ENCODE measurements around the gene FER.
"Not testable (repeated sequence)": the region's sequence is repeated elsewhere in the genome, so short reads cannot be mapped to it uniquely, and the experiment has no call there.

FER gene

DNA sequence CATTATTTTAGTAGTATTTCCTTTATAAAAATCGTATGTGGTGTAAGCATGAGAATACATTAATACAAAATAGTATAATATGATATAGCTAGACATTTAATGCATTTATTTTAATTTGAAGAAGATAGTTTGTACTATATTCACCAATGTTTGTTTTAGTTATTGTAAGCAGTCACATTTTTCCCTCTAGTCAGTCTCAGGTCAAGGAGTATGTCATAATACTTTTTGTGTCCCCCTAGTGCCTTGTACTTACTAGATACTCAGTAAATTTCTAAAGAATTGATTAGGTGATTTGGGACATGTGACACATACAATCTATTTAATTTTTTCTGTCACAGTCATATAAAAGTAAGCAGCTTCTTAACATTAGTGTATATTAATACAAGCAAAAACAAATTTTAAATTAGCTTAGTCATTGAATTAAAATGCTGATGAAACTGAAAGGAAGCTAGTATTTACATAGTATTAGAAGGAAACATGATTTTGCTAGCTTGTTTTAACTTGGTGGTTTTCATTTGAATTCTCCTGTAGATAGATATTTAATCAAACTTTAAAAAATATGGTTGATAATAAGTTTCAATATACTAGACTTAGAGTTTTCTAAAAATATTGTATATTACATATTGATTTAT is 242.2 kb downstream of the FER start:
- no peak for DNase-seq

DNA sequence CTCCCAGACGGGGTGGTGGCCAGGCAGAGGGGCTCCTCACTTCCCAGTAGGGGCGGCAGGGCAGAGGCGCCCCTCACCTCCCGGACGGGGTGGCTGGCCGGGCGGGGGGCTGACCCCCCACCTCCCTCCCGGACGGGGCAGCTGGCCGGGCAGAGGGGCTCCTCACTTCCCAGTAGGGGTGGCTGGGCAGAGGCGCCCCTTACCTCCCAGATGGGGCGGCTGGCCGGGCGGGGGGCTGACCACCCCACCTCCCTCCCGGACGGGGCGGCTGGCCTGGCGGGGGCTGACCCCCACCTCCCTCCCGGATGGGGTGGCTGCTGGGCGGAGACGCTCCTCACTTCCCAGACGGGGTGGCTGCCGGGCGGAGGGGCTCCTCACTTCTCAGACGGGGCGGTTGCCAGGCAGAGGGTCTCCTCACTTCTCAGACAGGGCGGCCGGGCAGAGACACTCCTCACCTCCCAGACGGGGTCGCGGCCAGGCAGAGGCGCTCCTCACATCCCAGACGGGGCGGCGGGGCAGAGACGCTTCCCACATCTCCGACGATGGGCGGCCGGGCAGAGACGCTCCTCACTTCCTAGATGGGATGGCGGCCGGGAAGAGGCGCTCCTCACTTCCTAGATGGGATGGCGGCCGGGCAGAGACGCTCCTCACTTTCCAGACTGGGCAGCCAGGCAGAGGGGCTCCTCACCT is 244.8 kb downstream of the FER start:
- not testable (repeated sequence) for DNase-seq

DNA sequence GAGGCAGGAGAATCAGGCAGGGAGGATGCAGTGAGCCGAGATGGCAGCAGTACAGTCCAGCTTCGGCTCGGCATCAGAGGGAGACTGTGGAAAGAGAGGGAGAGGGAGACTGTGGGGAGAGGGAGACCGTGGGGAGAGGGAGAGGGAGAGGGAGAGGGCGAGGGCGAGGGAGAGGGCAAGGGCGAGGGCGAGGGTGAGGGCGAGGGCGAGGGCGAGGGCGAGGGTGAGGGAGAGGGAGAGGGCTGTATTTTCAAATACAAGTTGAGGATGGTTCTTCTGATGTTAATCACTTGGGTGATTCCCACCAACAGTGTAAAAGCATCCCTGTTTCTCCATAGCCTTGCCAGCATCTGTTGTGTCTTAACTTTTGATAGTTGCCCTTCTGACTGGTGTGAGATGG is 245.7 kb downstream of the FER start:
- DNase-seq = not testable (repeated sequence)

DNA sequence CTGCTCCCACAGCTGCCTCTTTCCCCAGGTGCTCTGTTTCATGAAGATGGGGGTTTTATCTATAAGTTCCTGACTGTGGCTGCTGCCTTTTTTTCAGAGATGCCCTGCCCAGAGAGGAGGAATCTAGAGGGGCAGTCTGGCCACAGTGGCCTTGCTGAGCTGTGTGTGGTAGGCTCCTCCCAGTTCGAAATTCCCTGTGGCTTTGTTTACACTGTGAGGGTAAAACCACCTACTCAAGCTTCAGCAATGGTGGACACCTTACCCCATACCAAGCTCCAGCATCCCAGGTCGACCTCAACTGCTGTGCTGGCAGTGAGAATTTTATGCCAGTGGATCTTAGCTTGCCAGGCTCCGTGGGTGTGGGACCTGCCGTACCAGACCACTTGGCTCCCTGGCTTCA is 250.0 kb downstream of the FER start:
- DNase-seq = no peak

DNA sequence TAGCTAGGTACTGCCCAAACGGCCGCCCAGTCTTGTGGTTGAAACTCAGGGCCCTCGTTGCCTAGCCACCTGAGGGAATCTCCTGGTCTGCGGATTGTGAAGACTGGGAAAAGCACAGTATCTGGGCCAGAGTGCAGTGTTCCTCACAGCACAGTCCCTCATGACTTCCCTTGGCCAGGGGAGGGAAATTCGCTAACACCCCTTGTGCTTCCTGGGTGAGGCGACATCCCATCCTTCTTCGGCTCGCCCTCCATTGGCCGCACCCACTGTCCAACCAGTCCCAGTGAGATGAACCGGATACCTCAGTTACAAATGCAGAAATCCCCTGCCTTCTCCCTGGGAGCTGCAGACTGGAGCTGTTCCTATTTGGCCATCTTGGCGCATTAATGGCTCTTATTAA is 250.5 kb downstream of the FER start:
- DNase-seq = no peak

DNA sequence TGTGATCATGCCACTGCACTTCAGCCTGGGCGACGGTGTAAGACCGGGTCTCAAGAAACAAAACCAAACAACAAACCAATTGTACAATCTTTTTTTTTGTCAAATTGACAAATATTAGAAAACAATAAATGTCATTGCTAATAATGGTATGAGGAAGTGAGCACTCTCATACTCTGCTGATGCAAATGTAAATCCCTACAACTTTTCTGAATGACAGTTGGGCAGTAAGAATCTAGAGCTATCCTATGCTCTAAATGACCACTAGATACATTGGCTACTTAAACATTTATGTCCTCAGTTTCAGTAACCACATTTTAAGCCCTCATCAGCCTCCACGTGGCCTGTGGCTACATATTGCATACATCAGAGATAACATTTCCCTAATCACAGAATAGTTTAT is 256.2 kb downstream of the FER start:
- DNase-seq = no peak

DNA sequence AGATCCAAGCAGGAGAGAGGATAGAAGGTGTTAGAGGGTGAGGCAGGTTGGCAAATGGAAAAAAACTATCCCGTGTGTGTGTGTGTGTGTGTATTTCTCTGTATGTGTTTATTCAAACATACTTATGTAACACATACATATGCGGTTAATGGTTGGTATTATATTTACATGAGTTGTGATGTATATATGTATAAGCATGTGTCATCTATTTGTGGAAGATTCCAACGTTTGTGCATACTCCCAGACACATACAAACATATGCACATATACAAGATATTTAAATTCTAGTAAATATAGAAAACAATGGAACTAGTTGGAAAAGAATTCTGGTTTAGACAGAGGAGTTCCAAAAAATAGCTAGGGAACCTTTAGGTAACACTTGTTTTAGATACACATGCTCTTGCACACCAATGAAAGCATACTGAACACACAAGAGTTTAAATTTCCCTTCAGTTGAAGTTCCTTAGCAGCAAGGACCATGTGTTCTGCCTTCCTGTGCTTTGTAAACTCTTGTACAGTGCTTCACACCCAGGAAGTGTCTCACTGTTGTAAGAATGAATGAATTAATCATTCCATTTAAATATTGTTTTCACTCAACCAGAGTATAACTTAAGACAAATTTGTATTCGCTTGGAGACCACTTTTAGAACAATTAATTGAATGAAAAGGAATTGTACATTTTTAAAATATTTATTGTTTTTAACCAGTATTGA is 257.8 kb downstream of the FER start:
- DNase-seq = no peak

DNA sequence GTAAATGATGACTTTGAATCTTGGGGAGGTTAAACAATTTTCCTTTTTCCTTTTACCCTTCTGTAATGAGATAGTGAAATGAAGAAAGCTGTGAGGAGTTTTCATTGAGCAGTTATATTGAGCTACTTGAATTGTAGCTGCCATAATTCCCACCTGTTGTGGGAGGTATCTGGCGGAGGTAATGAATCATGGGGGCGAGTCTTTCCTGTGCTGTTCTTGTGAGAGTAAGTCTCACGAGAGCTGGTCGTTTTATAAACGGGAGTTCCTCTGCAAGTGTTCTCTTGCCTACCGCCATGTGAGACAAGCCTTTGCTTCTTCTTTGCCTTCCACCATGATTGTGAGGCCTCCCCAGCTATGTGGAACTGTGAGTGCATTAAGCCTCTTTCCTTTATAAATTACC is 258.4 kb downstream of the FER start:
- DNase-seq = no peak

DNA sequence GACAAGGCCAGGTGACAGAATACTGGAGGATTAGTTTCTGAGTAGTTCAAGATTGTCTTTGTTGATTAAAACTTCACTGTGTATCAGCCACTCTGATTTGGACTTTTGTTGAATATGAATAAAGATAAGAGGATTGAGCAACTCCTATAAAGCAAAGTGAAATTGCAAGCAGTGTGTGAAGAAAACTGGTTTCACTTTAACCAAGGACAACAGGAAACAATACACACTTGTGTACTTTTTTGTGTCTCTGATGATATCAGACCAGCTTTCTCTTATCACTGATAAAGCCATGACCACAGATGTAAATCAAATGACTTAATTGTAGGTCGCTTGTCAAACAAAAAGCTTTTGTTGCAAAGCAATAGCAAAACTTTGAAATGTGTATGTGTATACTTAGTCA is 268.6 kb downstream of the FER start:
- DNase-seq = no peak

DNA sequence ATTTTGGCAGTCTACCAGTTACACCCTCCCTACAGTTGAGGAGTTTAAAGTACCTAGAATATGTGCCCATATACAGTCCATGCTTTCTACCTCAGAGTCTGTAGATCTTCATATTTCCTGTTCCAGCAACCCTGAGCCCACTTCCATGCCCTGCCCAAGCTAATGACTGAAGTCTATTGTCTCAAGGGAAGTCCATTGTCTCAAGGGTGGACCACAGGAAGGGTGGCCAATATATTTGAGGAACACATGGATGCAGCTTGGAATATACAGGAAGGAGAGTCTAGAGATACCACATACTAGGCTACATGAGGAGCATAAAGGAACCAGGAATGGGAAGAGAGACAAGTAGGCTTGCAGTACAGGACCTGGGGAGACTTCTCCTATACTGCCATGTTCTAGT is 274.4 kb downstream of the FER start:
- DNase-seq = no peak

DNA sequence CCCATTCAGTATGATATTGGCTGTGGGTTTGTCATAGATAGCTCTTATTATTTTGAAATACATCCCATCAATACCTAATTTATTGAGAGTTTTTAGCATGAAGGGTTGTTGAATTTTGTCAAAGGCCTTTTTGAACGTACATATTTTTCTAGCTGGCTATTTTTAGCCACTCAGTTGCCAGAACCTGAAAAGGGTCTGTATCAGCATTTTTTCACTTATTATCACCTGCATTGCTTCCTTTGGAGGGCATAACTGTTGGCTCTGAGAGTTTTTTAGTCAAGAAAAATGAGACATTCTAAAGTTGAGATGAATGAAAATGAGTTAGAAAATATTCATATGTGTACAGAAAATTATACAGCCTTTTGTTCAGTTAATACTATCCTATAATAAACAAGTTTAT is 278.0 kb downstream of the FER start:
- not testable (repeated sequence) for DNase-seq

DNA sequence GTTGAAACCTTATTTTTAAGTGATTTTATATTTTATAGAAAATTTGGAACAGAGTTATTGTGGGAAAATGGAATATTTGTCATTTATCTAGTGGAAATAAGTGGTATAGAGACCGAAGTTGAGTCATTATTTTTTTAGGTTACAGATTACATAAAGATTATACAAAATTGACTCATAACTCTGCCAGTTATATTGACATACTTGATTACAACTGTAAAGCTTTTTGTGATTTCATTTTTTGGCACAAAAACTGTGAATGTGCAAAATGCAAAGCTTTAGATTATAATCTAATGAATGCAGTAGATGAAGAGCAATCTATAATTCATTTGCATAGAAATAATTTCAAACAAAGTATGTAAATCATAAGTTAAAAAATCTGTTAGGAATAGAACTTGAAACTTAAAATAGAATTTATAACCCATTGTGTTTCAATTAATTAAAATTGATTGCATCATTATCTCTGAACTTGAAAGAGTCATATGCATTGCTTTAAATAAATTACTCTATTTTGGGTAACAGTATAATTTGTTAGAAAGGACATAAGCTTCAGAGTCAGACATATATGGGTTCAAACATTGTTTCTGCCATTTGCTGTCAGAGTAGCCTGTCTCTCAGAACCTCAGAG is 280.4 kb downstream of the FER start:
- no peak for DNase-seq

DNA sequence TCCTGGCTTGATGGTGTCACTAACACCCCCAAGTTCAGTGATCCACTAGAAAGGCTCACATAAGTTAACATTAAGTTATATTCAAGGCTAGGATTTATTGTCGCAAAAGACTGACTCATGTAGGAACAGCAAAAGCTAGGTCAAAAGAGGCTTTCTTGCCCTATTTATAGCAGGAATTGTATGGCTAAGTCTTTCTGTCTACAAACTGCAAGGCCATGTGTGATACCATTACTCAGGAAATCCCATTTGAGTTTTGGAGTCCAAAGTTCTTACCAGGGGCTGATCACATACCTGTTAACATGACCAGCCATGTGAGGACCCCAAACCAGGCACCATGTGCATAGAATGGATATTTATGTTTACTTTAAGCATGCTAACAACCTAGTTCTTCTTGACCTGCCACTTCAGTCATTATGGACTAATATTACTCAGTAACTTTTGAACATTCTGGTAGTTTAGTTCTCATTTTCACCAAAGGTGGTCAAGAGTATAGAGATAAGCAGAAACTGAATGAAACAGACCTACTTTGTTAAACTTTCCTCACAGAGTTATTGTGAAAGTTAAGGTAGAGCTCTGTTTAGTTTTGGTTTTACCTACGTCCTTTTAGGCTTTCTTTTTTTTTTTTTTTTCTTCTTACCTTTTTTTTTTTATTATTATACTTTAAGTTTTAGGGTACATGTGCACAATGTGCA is 281.1 kb downstream of the FER start:
- no peak for DNase-seq

DNA sequence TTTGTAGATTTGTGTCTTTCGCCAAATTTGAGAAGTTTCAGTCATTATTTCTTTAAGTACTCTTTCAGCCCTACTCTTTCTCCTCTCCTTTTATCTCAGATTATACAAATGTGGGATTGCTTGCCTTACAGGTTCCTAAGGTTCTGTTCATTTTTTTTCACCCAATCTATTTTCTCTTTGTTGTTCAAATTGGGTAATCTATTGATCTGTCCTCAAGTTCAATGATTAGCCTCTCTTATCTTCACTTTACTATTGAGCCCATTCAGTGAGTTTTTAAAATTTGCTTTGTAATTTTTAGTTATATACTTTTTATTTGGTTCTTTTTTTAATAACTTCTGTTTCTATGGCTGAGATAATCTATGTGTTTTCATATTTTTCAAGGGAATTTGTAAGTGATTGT is 282.1 kb downstream of the FER start:
- no peak for DNase-seq

DNA sequence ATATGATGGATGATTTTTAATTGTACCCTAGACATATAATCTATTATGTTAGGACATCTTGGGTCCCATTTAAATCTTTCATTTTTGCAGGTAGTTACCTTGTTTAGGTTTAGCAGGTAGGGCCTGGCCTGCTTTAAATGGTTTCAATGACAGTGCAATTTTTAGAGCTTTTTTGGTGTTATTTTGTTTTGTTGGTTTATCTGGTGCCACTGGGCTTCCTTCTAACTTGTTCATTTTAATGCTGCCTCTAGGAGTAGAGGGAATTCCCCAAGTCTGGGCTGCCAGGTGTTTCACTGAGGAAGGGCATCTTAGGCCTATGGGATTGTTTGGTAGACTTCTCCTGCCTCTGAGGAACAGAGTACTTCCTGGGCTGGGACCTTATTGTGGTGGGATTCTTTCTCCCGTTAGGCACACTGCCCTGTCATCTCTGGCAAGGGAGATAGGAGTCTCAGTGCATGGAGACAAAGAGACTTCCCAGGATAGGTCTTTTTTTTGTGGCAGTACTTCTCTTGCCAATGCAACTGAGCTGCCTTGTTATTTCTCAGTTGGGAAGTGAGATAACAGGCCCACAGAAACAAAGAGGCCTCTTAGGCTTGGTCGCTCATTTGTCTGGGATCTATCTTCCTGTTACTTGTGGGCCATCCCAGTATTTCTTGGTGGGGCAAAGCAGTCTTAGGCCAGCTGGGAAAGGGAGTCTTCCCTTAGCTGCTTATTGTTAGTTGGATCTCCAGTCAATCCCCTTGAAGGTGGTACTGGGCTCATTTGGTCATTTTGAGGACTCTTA is 282.9 kb downstream of the FER start:
- no peak for DNase-seq

DNA sequence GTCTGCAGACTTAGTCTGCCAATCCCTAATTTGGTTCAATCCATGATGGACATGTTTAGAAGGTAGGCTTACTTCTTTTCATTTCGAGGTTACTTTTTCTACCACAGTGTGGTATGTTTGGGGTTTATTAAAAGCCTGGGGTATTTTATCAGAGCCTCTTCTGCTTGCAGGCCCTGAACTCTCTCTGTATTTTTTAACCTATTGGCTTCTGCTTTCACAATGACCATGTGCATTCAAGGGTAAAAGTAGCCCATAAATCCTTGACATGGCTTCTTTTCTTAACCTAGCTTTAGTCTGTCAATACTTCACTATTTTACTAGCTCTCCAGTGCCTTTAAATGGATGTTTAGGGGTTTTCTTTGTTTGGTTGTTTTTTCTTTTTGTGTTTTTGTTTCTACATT is 286.6 kb downstream of the FER start:
- DNase-seq = no peak

DNA sequence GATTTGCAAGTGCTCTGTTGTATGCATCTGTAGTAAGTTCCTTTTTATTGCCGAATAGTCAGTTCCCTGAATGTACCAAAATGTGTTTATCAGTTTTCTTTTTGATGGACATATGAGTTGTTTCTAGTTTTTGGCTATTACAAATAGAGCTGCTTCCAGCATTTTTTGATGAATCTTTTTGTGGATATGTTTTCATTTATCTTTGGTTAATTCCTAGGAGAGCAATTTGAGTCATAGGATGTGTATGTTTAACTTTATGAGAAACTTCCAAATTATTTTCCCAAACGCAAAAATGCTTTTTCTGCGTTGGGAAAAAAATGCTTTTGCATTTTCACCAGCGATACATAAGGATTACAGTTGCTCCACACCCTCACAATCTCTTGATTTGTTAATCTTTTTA is 287.7 kb downstream of the FER start:
- DNase-seq = no peak

DNA sequence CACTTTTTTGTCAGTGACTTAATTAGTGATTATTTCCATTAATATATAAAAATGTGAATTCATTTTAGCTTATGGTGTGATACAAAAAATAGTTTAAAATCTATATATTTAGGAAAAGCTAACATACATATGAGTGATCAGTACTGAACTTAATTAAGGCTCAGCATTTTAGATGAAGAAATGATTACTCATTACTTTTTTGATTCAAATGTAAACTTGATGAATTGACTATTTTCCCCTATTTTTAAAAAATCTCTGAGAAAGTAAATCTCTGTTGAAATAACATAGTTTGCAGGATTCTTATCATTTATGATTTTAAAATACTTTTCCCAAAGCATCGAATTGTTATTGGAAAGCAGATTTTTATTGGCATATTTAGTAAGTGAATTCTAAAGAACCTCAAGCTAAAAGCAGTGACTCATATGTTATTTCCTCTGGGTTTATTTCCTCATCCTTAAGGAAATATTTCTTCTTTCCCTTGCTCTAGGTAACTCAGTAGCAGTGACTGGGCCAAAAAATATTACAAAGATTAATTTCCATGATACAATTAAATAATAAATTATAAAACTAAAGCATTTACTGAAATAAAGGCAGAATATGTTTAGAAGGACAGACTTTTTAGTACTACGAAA is 290.6 kb downstream of the FER start:
- DNase-seq = peak in 1 of 3 donors; percentile 22

DNA sequence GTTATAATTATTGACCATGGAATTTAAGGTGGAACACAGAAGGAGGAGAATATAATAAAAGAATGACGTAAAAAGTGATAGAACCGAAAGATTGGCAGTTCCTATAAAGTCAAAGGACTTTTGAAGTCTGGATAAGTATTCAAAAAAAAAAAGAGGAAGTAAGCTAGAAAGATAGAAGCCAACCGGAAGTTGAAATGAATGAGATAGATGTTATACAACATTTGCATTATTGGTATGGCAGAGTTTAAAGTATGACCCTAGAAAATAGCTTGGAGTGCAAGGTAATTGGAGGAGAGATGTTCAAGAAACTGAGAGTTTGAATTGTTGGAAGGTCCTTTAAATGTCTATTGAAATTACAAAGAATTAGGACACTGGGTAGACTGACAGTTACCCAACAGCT is 293.6 kb downstream of the FER start:
- peak in 1 of 3 donors; percentile 18 for DNase-seq

DNA sequence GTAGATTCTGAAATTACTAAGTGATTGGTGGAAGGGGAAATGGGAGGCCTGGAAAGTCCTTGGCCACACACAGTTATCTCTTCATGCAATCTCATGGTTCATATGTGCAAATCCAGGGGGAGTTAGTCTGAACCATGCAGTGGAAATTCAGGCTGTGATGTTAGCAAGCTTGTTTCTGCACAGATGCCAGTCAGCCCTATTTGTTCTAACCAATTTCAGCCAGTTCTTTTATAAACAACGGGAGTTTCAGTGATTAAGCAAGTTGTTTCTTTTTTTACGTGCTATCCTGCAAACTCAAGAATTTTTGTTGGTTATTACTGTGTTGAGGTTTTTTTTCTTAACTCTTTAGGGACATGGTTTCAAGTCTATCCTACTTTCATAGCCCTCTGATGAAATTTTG is 298.0 kb downstream of the FER start:
- DNase-seq = no peak

DNA sequence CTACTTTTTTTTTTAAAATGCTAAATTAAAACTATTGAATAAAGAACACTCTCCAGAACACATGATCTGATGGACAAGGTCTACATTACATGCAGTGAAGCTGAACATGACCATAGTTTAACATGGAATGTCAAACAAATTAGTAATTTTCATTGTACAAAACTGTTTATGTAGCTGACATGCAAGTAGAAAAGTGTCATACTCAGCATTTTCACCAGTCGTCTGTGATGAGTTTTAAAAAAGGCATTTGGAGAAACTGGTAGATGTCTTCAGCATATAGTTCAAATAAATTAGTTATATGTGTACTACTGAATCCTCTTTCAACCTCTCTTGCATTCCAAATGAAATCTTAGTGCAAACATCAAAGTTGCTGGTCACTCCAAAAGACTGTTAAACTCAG is 301.9 kb downstream of the FER start:
- DNase-seq = no peak

DNA sequence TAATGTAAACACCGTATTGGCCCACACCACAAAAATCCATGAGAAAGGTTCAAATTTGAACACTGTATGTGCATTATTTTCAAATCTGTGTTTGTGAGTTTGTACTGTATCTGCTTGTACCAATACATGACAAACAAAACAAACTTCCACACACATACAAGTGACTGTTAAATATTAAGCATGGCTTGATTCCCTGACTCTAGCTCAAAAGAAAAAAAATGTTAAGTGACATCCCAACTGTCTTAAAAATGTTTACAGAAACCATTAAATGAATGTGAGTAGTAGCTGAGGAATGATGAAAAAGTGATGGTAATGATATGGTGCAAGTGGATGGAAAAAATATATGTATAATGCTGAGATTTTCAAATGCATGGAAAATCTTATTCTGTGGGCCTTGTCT is 302.6 kb downstream of the FER start:
- not testable (repeated sequence) for DNase-seq

All from suppressor macrophage treated with lipopolysaccharide for 1 hour (primary cell).